ENCODE measurements around the gene TMEM123. TPM values are rescaled to one million over a fixed set of nuclear protein-coding genes. Genes with fewer than 3 reads are reported as not detected.

Gene TMEM123
- polyA plus RNA-seq, 3 donors = 68.7 to 368 (median 263) TPM

GRCh38 chr11:102431404-102431803 is 21.2 kb downstream of the TMEM123 start:
- intact Hi-C loops (cut with micrococcal nuclease) = no loop called here
- no peak overlapping the region for H3K27ac ChIP-seq (ENCODE audit: low read depth in 1 of 2, low read length in 2 of 2)
- H3K4me2 ChIP-seq (replicated peaks; ENCODE audit: extremely low read depth, low read length, poor library complexity, severe bottlenecking) = no peak overlapping the region
- peaks cover 42% of the 10 kb centered on the region for H3K4me1 Mint-ChIP-seq
- TF ChIP-seq CTCF (IDR thresholded peaks at IDR 0.05) = no peak
- H2AFZ ChIP-seq (ENCODE audit: insufficient read depth, low read depth, low read length, poor library complexity, severe bottlenecking) = no peak overlapping the region
- H3K9me3 ChIP-seq (replicated peaks in 1 of 2; ENCODE audit: control insufficient read depth in 1 of 2, insufficient read depth in 1 of 2, low read length in 2 of 2) = peaks cover 0 to 8% of the 10 kb centered on the region in 2 donors
- H3K27ac Mint-ChIP-seq = peak overlapping the region in 1 of 7 donors; percentile 26
- no peak overlapping the region for H3K9ac ChIP-seq (ENCODE audit: insufficient read depth, low read length, poor library complexity, severe bottlenecking)
- H3K9me3 Mint-ChIP-seq = peaks cover 2 to 17% (median 11%) of the 10 kb centered on the region in 7 donors
- H3K79me2 ChIP-seq (ENCODE audit: insufficient read depth, low read length) = peaks cover 72% of the 10 kb centered on the region
- peaks cover 0 to 42% of the 10 kb centered on the region in 2 donors for H3K36me3 ChIP-seq (replicated peaks in 1 of 2; ENCODE audit: control insufficient read depth in 1 of 2, insufficient read depth in 2 of 2, low read length in 2 of 2)
- no peak for DNase-seq
- no peaks in the 10 kb centered on the region for H3K27me3 ChIP-seq (ENCODE audit: control insufficient read depth in 2 of 2, insufficient read depth in 2 of 2, low read length in 2 of 2)
- H3K4me3 ChIP-seq (replicated peaks in 1 of 3; ENCODE audit: low read depth in 2 of 3, low read length in 3 of 3) = no peak overlapping the region
- no CpG with 5 or more reads among the region's 2 CpGs for WGBS (ENCODE audit: insufficient coverage)
- peaks cover 0 to 2% (median 0%) of the 10 kb centered on the region in 3 donors for H3K27me3 Mint-ChIP-seq (ENCODE audit: low read depth in 3 of 3)
- H4K20me1 ChIP-seq (ENCODE audit: insufficient read depth, low read length) = peaks cover 84% of the 10 kb centered on the region
- peaks cover 41 to 56% of the 10 kb centered on the region in 2 donors for H3K36me3 Mint-ChIP-seq
- H3K4me1 ChIP-seq (ENCODE audit: control insufficient read depth in 1 of 2, insufficient read depth in 2 of 2, low read length in 2 of 2) = peaks cover 13 to 29% of the 10 kb centered on the region in 2 donors
- no peak overlapping the region for H3K4me3 Mint-ChIP-seq

- Mint-ChIP-seq H3K27ac (peak overlapping the region in 4 of 7 donors; percentile 36 to 73 (median 54)), H3K4me3 (no peak overlapping the region), H3K36me3 (peaks cover 38 to 55% of the 10 kb centered on the region in 2 donors), H3K4me1 (peaks cover 39% of the 10 kb centered on the region), H3K27me3 (ENCODE audit: low read depth in 3 of 3) (peaks cover 0 to 2% (median 0%) of the 10 kb centered on the region in 3 donors), H3K9me3 (peaks cover 2 to 17% (median 11%) of the 10 kb centered on the region in 7 donors)
- no peak overlapping the region for H3K4me3 ChIP-seq (replicated peaks in 1 of 3; ENCODE audit: low read depth in 2 of 3, low read length in 3 of 3)
- no peak overlapping the region for H3K4me2 ChIP-seq (replicated peaks; ENCODE audit: extremely low read depth, low read length, poor library complexity, severe bottlenecking)
- no peak for DNase-seq
- H3K36me3 ChIP-seq (replicated peaks in 1 of 2; ENCODE audit: control insufficient read depth in 1 of 2, insufficient read depth in 2 of 2, low read length in 2 of 2) = peaks cover 0 to 38% of the 10 kb centered on the region in 2 donors
- H2AFZ ChIP-seq (ENCODE audit: insufficient read depth, low read depth, low read length, poor library complexity, severe bottlenecking) = no peak overlapping the region
- no peak for TF ChIP-seq CTCF (IDR thresholded peaks at IDR 0.05)
- H3K27me3 ChIP-seq (ENCODE audit: control insufficient read depth in 2 of 2, insufficient read depth in 2 of 2, low read length in 2 of 2) = no peaks in the 10 kb centered on the region
- H3K9me3 ChIP-seq (replicated peaks in 1 of 2; ENCODE audit: control insufficient read depth in 1 of 2, insufficient read depth in 1 of 2, low read length in 2 of 2) = peaks cover 0 to 8% of the 10 kb centered on the region in 2 donors
- WGBS (ENCODE audit: insufficient coverage) = no CpG with 5 or more reads among the region's 3 CpGs
- no peak overlapping the region for H3K9ac ChIP-seq (ENCODE audit: insufficient read depth, low read length, poor library complexity, severe bottlenecking)
- intact Hi-C loops (cut with micrococcal nuclease) = no loop called here
- H4K20me1 ChIP-seq (ENCODE audit: insufficient read depth, low read length) = peaks cover 84% of the 10 kb centered on the region
- H3K27ac ChIP-seq (ENCODE audit: low read depth in 1 of 2, low read length in 2 of 2) = peak overlapping the region in 1 of 2 donors; percentile 30
- peaks cover 13 to 27% of the 10 kb centered on the region in 2 donors for H3K4me1 ChIP-seq (ENCODE audit: control insufficient read depth in 1 of 2, insufficient read depth in 2 of 2, low read length in 2 of 2)
- H3K79me2 ChIP-seq (ENCODE audit: insufficient read depth, low read length) = peaks cover 73% of the 10 kb centered on the region
Measured at GRCh38 chr11:102430158-102430836, 22.3 kb downstream of the TMEM123 start.

Data from CD14-positive monocyte (primary cell).